ES-I3 (cell line): ENCODE results near the gene TMCO1.
"Not testable (repeated sequence)": the region's sequence is repeated elsewhere in the genome, so short reads cannot be mapped to it uniquely, and the experiment has no call there.

ENCODE experiments used
- H3K36me3 ChIP-seq: 2 replicates; pipeline ENCODE4 v1.6.1; 2013; ENCODE audit warnings: mild to moderate bottlenecking, low read length, control low read depth, moderate library complexity; ENCODE audit not compliant: insufficient read depth
- H3K4me1 ChIP-seq: 2 replicates; pipeline ENCODE4 v1.6.1; 2013; ENCODE audit warnings: mild to moderate bottlenecking, control low read depth, low read length; ENCODE audit not compliant: insufficient read depth
- H3K9ac ChIP-seq: 2 replicates; pipeline ENCODE4 v1.6.1; 2013; ENCODE audit warnings: low read depth, mild to moderate bottlenecking, low read length, moderate library complexity
- H3K9me3 ChIP-seq: 2 replicates; pipeline ENCODE4 v1.6.1; 2013; ENCODE audit warnings: mild to moderate bottlenecking, low read length, moderate library complexity; ENCODE audit not compliant: control insufficient read depth, insufficient read depth

Gene TMCO1

GRCh38 chr1:165686971-165687433 lies 81.7 kb downstream of the TMCO1 start:
- Histone ChIP-seq H3K9me3 (no peaks in the 10 kb centered on the region), H3K4me1 (no peaks in the 10 kb centered on the region), H3K36me3 (peaks cover 5% of the 10 kb centered on the region; the same call in 1 of the 2 replicates), H3K9ac (no peak overlapping the region)

- Histone ChIP-seq H3K4me1 (no peaks in the 10 kb centered on the region), H3K9me3 (no peaks in the 10 kb centered on the region), H3K9ac (no peak overlapping the region), H3K36me3 (peaks cover 9% of the 10 kb centered on the region; the same call in 1 of the 2 replicates)
Observed at GRCh38 chr1:165686121-165686970, 82.3 kb downstream of the TMCO1 start.

GRCh38 chr1:165683848-165684485 lies 84.7 kb downstream of the TMCO1 start:
- Histone ChIP-seq H3K9me3 (no peaks in the 10 kb centered on the region), H3K4me1 (no peaks in the 10 kb centered on the region), H3K36me3 (peaks cover 9% of the 10 kb centered on the region; the same call in 1 of the 2 replicates), H3K9ac (no peak overlapping the region)

GRCh38 chr1:165680773-165681172 lies 87.9 kb downstream of the TMCO1 start:
- peaks cover 13% of the 10 kb centered on the region; the same call in 1 of the 2 replicates for H3K36me3 ChIP-seq
- H3K9me3 ChIP-seq, H3K9ac ChIP-seq: not testable (repeated sequence)

GRCh38 chr1:165680303-165680702 lies 88.4 kb downstream of the TMCO1 start:
- Histone ChIP-seq H3K9me3 (no peaks in the 10 kb centered on the region), H3K4me1 (no peaks in the 10 kb centered on the region), H3K36me3 (peaks cover 13% of the 10 kb centered on the region; the same call in 1 of the 2 replicates), H3K9ac (no peak overlapping the region)

More at GRCh38 chr1:165680773-165681172, 87.9 kb downstream of the TMCO1 start:
- H3K4me1 ChIP-seq = not testable (repeated sequence)

- Histone ChIP-seq H3K4me1 (no peaks in the 10 kb centered on the region), H3K9me3 (no peaks in the 10 kb centered on the region), H3K36me3 (peaks cover 13% of the 10 kb centered on the region; the same call in 1 of the 2 replicates), H3K9ac (no peak overlapping the region)
Observed at GRCh38 chr1:165679282-165680036, 89.2 kb downstream of the TMCO1 start.

- Histone ChIP-seq H3K4me1 (no peaks in the 10 kb centered on the region), H3K36me3 (peaks cover 13% of the 10 kb centered on the region; the same call in 1 of the 2 replicates), H3K9me3 (no peaks in the 10 kb centered on the region), H3K9ac (no peak overlapping the region)
Observed at GRCh38 chr1:165678509-165678908, 90.2 kb downstream of the TMCO1 start.
